Measurements from ENCODE around the gene SCAANT1.
A peak's percentile ranks its signal among the peaks of the same experiment; 100 is the strongest.

Gene SCAANT1

GRCh38 chr3:63911873-63912767 lies at the start of gene SCAANT1:
Gene SCAANT1 (minus strand): TSS chr3:63912383.
- peak; percentile 79 to 85 for DNase-seq

- no peak for DNase-seq
These were observed 49.7 kb upstream of the SCAANT1 start for GRCh38 chr3:63961891-63962290.

GRCh38 chr3:63960048-63960711 lies 48.0 kb upstream of the SCAANT1 start:
- no peak for DNase-seq

GRCh38 chr3:63959146-63959545 lies 47.0 kb upstream of the SCAANT1 start:
- DNase-seq: no peak

GRCh38 chr3:63955830-63956545 lies 43.8 kb upstream of the SCAANT1 start:
- DNase-seq: no peak

DNA sequence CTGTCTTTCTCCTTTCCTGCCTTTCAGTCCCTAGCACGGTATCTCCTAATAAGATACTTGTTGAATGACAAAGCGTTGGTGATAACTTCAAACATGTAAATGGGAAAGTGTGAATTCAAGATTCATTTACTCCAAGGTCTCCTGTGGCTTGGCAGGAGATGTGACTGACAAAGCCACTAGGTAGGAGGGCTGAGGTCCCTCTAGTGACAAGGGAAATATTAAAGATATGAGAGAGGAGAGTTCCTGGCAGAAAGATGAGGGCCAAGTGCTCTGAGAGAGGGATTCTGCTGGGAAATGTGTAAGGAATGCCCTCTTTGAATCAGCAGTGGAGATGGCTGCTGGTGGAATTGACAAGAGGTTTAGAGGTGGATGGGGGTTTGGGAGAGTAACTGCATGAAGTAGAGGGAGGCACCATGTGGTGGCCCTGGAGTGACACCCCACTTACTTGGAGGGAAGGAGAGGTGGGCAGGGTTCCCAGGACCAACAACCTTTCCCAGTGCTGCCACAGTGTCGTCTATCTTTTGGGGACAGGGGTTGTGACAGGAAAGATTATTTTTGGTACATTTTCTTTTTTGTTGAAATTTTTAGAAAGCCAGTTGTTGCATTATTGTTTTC lies 43.0 kb upstream of the SCAANT1 start:
- DNase-seq: no peak

- DNase-seq: no peak
These were observed 42.0 kb upstream of the SCAANT1 start for GRCh38 chr3:63954182-63954581.

- DNase-seq: no peak
These were observed 40.0 kb upstream of the SCAANT1 start for GRCh38 chr3:63952248-63952594.

DNA sequence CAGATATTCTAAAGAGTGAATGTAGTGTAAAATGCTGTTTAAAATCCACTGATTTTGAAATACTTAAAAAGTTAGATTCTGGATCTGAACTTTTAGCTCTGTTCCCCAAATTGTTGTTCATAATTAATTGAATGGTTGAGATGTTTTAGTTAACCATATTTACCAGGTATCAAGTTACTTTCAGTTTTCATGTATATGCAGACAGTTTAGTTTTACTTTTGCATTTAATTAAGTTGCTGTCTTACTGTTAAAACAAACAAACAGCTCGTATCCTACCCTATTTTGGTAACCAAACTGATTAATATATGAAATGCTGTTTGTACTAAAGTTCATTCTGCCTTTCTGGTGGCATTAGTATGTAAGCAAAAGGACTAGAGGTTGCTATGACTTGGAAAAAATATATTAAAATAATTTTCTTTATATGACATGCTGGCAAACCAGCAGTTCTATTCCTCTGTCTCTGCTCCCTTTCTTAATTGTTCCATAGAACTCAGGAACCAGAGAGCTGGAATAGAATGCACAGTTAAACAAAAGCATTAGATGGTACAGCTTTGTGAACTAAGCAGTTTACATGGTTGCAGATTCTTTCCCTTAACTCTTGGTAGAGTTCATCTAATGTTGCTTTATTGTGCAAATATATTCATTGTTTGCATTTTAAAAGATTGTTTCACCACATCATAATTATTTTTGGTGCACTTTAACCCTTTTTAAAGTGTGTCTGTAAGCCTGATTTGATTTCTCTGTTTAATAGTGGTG lies 39.5 kb upstream of the SCAANT1 start:
- DNase-seq: no peak

DNA sequence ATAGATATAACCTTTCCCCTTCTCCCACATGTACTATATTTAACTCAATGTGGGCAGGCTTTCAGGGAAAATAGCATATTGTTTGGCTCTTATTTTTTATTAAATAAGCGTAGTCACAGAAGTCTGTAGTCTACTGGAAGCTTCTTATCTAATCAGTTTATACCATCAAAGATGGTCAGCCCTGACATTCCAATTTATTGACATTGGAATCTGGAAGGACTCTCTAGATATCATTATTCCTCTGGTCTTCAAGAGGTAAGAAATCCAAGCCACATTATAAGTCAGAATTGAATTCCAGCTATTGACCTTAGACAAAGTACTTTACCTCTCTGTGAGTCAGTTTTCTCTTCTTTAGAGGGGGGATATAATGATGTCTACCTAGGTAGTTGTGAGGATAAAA lies 38.5 kb upstream of the SCAANT1 start:
- DNase-seq: no peak

DNA sequence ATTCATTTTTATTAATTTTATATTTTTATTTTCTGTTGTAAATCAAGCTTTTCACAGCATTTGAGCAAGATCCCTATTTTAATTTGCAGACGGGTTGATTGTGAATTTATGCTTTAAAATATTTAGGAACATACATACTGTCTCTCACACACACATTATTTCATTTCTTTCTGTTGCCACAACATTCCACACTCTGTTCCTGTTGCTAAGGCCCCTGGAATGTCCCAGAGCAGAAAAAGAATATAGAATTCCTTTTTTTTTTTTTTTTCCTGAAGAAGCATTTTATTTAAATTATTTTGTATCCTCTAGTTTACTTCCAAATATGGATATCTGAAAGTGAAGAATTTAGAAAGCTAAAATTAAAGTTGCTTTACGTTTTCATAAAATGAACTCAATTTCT lies 36.8 kb upstream of the SCAANT1 start:
- no peak for DNase-seq

DNA sequence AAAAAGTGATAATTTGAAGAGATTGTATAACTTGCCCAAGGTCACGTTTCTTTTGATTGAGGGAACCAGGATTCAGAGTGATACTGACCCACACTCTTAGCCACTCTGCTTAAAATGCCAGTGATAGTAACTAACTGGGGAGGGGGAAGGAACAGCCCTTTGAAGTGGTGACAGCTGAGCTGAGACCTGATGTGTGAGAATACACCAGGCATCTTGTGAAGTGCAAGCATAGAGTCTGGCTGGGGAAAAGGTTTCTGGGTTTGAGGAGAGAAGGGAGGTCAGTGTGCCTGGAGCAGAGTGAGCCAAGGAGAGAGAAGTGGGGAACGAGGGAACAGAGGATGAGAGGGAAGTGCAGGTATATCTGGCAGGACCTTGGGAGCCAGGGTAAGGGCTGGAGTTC lies 35.4 kb upstream of the SCAANT1 start:
- DNase-seq: no peak

DNA sequence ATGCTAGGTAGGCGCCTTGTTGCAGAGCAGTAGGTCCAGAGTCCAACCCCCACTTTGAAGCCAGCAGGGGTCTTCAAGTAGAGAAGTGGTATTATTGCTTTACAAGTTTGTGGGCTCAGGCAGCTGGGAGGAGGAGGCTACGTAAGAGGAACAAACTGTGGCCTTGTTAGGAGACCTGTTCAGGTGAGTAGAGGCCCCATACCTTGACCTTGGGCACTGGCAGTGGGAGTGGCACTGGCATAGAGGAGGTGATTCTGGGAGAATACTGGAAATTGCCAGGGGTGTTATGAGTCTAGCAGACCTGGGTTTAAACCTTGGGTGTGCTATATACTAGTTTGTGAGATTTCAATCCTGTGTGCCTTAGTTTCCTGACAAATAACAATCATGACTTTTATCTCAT lies 34.6 kb upstream of the SCAANT1 start:
- no peak for DNase-seq

GRCh38 chr3:63945558-63946096 lies 33.4 kb upstream of the SCAANT1 start:
- DNase-seq: no peak

DNA sequence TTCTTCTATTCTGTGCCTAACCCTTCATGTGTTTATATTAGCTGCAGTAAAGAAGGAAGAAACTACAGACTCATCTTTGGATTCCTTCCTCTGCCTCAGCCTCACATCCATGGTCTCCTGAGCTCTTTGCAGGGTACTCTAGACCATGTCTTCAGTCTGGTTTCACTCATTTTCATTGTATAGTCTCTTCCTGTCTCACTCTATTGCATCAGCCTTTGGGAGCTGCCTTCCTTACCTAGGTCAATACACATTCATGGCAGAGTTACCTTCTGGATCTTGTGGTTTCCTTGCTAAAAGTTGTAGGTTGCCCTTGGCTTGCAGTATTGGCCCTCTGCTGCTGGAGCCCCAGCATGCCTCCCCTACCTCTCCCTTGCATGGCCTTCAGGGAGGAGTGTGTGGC lies 31.5 kb upstream of the SCAANT1 start:
- no peak for DNase-seq

DNA sequence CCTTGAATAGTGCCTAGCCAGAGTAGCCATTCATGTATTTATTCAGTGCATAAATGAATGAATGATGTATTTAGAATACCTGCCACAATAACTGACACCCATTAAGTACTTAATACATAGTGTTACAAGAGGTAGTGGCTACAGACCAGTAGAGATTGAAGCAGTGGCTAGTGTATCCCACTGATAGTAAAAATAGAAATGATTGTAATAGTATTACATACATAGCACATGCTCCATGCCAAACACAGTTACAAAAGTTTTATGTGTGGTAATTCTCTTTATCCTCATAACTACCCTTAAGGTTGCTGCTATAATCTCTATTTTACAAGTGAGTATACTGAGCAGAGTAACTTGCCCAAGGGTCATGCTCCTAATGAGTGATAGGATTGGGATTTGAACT lies 30.3 kb upstream of the SCAANT1 start:
- no peak for DNase-seq

DNA sequence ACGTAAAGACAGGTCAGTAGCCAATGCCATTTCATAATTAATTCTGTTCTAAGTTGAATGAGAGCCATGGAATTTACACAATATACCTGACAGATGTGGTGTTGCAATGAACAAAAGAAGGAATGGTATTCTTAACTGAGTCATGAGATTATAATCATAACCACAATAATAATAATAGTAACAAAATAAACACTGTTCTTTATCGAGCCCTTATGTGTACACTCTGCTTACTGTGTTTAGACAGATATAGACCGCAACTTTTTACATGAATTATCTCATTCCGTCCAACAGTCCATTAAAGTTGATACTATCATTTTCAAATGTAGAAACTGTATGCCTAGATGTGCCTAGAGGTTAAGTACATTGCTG lies 28.2 kb upstream of the SCAANT1 start:
- DNase-seq: no peak

- no peak for DNase-seq
These were observed 25.8 kb upstream of the SCAANT1 start for GRCh38 chr3:63937661-63938651.

DNA sequence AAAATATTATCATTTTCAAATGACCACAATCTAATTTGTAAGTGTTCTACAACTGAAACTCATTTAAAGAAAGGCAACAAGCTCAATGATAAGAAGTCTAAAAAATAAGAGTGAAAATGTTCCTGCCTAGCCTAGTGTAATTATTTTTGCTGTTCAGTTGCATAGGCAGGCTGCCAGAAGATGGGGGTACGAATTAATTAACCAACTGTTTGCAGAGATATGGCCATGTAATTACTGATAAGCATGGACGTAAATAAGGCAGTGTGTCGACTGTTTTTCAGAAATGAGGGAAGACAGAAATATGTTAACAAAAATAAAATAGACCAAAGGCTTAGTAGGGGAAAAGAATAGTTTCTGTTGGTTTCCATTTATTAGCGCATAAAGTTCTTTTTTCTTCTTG lies 24.7 kb upstream of the SCAANT1 start:
- DNase-seq: no peak

- DNase-seq: no peak
These were observed 22.1 kb upstream of the SCAANT1 start for GRCh38 chr3:63934041-63934866.
